ENCODE results near the gene FBXL3. TPM values are rescaled to one million over a fixed set of nuclear protein-coding genes. Genes with fewer than 3 reads are reported as not detected.

The FBXL3 gene
- total and polyA plus RNA-seq, 2 of the 13 experiments (the other 11 are each of a cell fraction or from before 2014, with no cell fraction given): 11.5 to 18.5 TPM

- TF ChIP-seq ZBTB40 (IDR thresholded peaks at IDR 0.05) (no peak), ZBTB40 (CRISPR knock-in tag; IDR thresholded peaks at IDR 0.05) (peak; percentile 64), MBNL3 (CRISPR knock-in tag; conservative IDR thresholded peaks at IDR 0.05) (no peak), NCOA2 (CRISPR knock-in tag; IDR thresholded peaks at IDR 0.05) (peak; percentile 64; the same call in 1 of the 2 replicates), ZNF276 (CRISPR knock-in tag; IDR thresholded peaks at IDR 0.05; ENCODE audit: low read depth) (peak; percentile 73; the same call in 1 of the 2 replicates), EEA1 (CRISPR knock-in tag; IDR thresholded peaks at IDR 0.05; ENCODE audit: borderline replicate concordance) (no peak), ZNF615 (CRISPR knock-in tag; IDR thresholded peaks at IDR 0.05; ENCODE audit: borderline replicate concordance) (no peak), ZNF484 (CRISPR knock-in tag; IDR thresholded peaks at IDR 0.05; ENCODE audit: borderline replicate concordance, low read depth) (no peak), RAD21 (CRISPR knock-in tag; IDR thresholded peaks at IDR 0.05) (peak; percentile 28; the same call in 1 of the 2 replicates), ZNF260 (CRISPR knock-in tag; IDR thresholded peaks at IDR 0.05; ENCODE audit: borderline replicate concordance, low read depth) (no peak), ZNF772 (CRISPR knock-in tag; IDR thresholded peaks at IDR 0.05) (peak; percentile 45; the same call in 1 of the 2 replicates), ZNF703 (CRISPR knock-in tag; IDR thresholded peaks at IDR 0.05; ENCODE audit: borderline replicate concordance) (no peak; the same call in 1 of the 2 replicates)
- TF ChIP-seq, protein P1, sequence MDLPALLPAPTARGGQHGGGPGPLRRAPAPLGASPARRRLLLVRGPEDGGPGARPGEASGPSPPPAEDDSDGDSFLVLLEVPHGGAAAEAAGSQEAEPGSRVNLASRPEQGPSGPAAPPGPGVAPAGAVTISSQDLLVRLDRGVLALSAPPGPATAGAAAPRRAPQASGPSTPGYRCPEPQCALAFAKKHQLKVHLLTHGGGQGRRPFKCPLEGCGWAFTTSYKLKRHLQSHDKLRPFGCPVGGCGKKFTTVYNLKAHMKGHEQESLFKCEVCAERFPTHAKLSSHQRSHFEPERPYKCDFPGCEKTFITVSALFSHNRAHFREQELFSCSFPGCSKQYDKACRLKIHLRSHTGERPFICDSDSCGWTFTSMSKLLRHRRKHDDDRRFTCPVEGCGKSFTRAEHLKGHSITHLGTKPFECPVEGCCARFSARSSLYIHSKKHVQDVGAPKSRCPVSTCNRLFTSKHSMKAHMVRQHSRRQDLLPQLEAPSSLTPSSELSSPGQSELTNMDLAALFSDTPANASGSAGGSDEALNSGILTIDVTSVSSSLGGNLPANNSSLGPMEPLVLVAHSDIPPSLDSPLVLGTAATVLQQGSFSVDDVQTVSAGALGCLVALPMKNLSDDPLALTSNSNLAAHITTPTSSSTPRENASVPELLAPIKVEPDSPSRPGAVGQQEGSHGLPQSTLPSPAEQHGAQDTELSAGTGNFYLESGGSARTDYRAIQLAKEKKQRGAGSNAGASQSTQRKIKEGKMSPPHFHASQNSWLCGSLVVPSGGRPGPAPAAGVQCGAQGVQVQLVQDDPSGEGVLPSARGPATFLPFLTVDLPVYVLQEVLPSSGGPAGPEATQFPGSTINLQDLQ (CRISPR knock-in tag; IDR thresholded peaks at IDR 0.05): peak; percentile 80
- TF ChIP-seq, protein P2, sequence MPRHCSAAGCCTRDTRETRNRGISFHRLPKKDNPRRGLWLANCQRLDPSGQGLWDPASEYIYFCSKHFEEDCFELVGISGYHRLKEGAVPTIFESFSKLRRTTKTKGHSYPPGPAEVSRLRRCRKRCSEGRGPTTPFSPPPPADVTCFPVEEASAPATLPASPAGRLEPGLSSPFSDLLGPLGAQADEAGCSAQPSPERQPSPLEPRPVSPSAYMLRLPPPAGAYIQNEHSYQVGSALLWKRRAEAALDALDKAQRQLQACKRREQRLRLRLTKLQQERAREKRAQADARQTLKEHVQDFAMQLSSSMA (CRISPR knock-in tag; IDR thresholded peaks at IDR 0.05): no peak; the same call in 1 of the 2 replicates
Observed at GRCh38 chr13:76991796-76992547, 35.0 kb downstream of the FBXL3 start, which contains the start of gene CLN5 (continued).

All from HepG2 (cell line).